ENCODE data around the gene ICOSLG.

DNA sequence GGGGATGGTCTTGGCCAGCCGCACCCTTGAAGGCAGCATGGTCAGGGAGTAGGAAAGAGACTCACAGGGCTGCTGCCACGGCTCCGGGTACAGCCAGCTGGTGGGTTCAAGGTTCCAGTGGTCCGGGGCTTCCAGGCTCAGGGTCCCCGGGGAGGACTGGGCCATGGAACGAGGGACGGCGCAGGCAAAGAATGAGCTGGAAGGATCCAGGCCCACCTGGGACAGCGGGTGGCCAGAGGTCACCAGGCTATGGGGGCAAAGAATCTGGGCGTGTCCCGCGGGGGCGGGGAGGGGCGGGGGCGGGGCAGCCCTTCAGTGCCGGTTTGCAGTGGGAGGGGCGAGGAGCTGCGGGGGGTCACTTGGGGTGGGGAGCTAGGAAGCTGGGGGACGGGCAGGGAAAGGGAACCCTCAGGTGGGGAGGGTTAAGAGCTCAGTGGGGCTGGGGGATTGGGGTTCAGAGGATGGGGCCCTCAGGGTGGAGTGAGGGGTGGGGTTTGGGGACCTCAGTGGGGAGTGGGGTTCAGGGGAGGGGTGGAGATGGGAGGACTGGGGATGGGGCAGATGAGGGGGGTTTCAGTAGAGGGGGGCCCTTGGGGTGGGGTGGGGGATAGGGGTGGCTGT lies 21.0 kb upstream of the ICOSLG start, which contains the start of gene DNMT3L:
- TF ChIP-seq EZH2phosphoT487 (IDR thresholded peaks at IDR 0.05; ENCODE audit: insufficient read depth, low read depth) (no peak), EZH2 (IDR thresholded peaks at IDR 0.05; ENCODE audit: insufficient read depth, poor library complexity, severe bottlenecking) (no peak)
